Neural progenitor cell (in vitro differentiated cells): ENCODE measurements around the gene OTOP2.

Source experiments
- EZH2phosphoT487 ChIP-seq: fragments of 200-600 bp; sonication (generic); IDR thresholded peaks from 2 replicates; pipeline ENCODE4 v1.6.1; 2017; ENCODE audit warnings: antibody characterized with exemption
- TF ChIP-seq, protein P1 (sequence below): fragments of 200-600 bp; sonication (generic); IDR thresholded peaks from 2 replicates; pipeline ENCODE4 v1.5.1; 2017; ENCODE audit warnings: antibody characterized with exemption, mild to moderate bottlenecking

DNA sequence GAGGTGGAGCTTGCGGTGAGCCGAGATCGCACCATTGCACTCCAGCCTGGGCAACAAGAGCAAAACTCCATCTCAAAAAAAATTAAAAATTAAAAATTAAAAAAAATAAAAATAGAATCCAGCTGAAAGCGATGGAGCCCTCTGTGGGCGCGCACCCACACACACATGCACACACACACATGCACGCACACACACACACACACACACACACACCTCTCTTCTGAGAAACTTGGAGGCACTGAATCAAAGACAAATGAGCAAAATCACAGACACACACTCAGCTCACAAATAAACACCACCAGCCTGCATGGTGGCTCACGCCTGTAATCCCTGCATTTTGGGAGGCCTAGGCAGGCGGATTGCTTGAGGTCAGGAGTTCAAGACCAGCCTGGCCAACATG, 21.0 kb upstream of the OTOP2 start:
- TF ChIP-seq, protein P1, sequence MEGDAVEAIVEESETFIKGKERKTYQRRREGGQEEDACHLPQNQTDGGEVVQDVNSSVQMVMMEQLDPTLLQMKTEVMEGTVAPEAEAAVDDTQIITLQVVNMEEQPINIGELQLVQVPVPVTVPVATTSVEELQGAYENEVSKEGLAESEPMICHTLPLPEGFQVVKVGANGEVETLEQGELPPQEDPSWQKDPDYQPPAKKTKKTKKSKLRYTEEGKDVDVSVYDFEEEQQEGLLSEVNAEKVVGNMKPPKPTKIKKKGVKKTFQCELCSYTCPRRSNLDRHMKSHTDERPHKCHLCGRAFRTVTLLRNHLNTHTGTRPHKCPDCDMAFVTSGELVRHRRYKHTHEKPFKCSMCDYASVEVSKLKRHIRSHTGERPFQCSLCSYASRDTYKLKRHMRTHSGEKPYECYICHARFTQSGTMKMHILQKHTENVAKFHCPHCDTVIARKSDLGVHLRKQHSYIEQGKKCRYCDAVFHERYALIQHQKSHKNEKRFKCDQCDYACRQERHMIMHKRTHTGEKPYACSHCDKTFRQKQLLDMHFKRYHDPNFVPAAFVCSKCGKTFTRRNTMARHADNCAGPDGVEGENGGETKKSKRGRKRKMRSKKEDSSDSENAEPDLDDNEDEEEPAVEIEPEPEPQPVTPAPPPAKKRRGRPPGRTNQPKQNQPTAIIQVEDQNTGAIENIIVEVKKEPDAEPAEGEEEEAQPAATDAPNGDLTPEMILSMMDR, result no peak
- TF ChIP-seq EZH2phosphoT487, result no peak
